Measurements from ENCODE around the gene NEK9.

Gene NEK9

DNA sequence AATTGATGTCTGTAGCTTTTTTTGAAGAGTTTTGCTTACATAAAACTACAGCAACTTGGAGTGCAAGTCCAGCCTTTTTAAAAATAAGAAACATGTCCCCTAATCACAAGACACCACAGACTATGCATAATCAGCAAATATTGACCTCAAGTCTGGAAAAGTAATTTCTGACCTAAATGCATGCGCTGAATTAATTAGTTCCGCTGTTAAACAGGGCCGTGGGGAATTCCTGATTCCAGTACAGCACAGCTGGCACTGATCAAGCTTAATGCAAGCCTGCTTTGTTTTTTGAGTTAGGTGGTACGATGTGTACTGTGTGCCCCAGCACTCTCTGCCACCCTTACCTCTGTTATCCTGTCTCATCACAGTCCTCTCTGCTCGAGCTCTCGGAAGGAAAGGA, 84.8 kb downstream of the NEK9 start:
- Histone ChIP-seq H3K4ac (ENCODE audit: low read depth in 1 of 2, low read length in 2 of 2) (peak overlapping the region in 1 of 2 experiments; percentile 9), H3K23ac (ENCODE audit: low read length in 2 of 2) (no peak overlapping the region), H3K4me1 (ENCODE audit: control insufficient read depth, insufficient read depth, low read depth, low read length) (peaks cover 9% of the 10 kb centered on the region), H2AFZ (ENCODE audit: low read depth, low read length) (no peak overlapping the region), H3K36me3 (ENCODE audit: control insufficient read depth in 1 of 2, insufficient read depth in 2 of 2, low read depth in 1 of 2, low read length in 2 of 2) (peaks cover 3 to 52% of the 10 kb centered on the region in 2 experiments), H4K91ac (ENCODE audit: low read length) (no peak overlapping the region), H3K79me1 (replicated peaks; ENCODE audit: low read length, poor library complexity, severe bottlenecking) (peaks cover 6% of the 10 kb centered on the region), H3K4me2 (ENCODE audit: low read length, poor library complexity, severe bottlenecking) (no peak overlapping the region), H2BK5ac (ENCODE audit: low read depth, low read length, poor library complexity, severe bottlenecking) (no peak overlapping the region), H3K27me3 (ENCODE audit: control insufficient read depth in 1 of 2, insufficient read depth in 1 of 2, low read length in 2 of 2) (no peaks in the 10 kb centered on the region), H3K9me3 (ENCODE audit: control insufficient read depth, low read length) (no peaks in the 10 kb centered on the region), H3K4me3 (ENCODE audit: insufficient read depth in 1 of 2, low read depth in 1 of 2, low read length in 2 of 2) (no peak overlapping the region), H2BK12ac (ENCODE audit: low read length in 2 of 2) (peak overlapping the region in 1 of 2 experiments; percentile 27), H3K14ac (ENCODE audit: low read length in 2 of 2) (no peak overlapping the region), H3K27ac (ENCODE audit: low read length, poor library complexity, severe bottlenecking) (peak overlapping the region; percentile 34), H4K8ac (ENCODE audit: low read length) (no peak overlapping the region), H2BK120ac (ENCODE audit: low read depth, low read length) (no peak overlapping the region), H2AK5ac (ENCODE audit: low read length, severe bottlenecking) (no peak overlapping the region), H3K9ac (ENCODE audit: low read length) (peak overlapping the region; percentile 0), H2BK15ac (ENCODE audit: low read depth, poor library complexity, severe bottlenecking) (no peak overlapping the region), H3K18ac (ENCODE audit: low read depth in 1 of 2, low read length in 2 of 2) (peak overlapping the region in 1 of 2 experiments; percentile 1)
- WGBS: 65% methylated on average over 3 of the region's 6 CpGs
- peak; percentile 58 for DNase-seq

DNA sequence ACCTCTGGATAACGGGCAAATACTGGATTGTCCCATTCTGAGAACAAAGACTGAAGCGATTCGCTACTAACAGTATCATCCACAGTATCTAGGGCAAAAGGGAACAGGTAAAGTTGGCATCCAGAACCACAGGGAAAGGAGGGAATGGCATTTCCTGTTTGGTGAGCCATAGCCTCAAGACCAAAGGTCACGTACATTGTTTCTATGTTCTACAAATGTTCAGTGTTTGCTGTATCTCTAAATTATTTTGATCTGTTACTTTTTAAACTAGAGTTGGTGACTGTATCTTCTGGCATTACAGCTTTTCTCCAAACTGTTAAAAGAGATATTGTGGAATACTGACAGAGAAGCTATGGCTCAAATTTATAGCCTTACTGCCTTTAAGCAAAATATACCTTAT, 85.2 kb downstream of the NEK9 start:
- Histone ChIP-seq H3K9me3 (ENCODE audit: control insufficient read depth, low read length) (no peaks in the 10 kb centered on the region), H3K27me3 (ENCODE audit: control insufficient read depth in 1 of 2, insufficient read depth in 1 of 2, low read length in 2 of 2) (no peaks in the 10 kb centered on the region), H2BK15ac (ENCODE audit: low read depth, poor library complexity, severe bottlenecking) (no peak overlapping the region), H3K4me1 (ENCODE audit: control insufficient read depth, insufficient read depth, low read depth, low read length) (peaks cover 9% of the 10 kb centered on the region), H3K23ac (ENCODE audit: low read length in 2 of 2) (no peak overlapping the region), H3K4ac (ENCODE audit: low read depth in 1 of 2, low read length in 2 of 2) (no peak overlapping the region), H3K9ac (ENCODE audit: low read length) (peak overlapping the region; percentile 0), H2AFZ (ENCODE audit: low read depth, low read length) (no peak overlapping the region), H4K8ac (ENCODE audit: low read length) (no peak overlapping the region), H2BK12ac (ENCODE audit: low read length in 2 of 2) (no peak overlapping the region), H3K79me1 (replicated peaks; ENCODE audit: low read length, poor library complexity, severe bottlenecking) (peaks cover 7% of the 10 kb centered on the region), H3K14ac (ENCODE audit: low read length in 2 of 2) (no peak overlapping the region), H3K4me2 (ENCODE audit: low read length, poor library complexity, severe bottlenecking) (no peak overlapping the region), H2BK5ac (ENCODE audit: low read depth, low read length, poor library complexity, severe bottlenecking) (no peak overlapping the region), H4K91ac (ENCODE audit: low read length) (no peak overlapping the region), H3K4me3 (ENCODE audit: insufficient read depth in 1 of 2, low read depth in 1 of 2, low read length in 2 of 2) (no peak overlapping the region), H2BK120ac (ENCODE audit: low read depth, low read length) (no peak overlapping the region), H2AK5ac (ENCODE audit: low read length, severe bottlenecking) (no peak overlapping the region), H3K18ac (ENCODE audit: low read depth in 1 of 2, low read length in 2 of 2) (no peak overlapping the region), H3K27ac (ENCODE audit: low read length, poor library complexity, severe bottlenecking) (peak overlapping the region; percentile 60), H3K36me3 (ENCODE audit: control insufficient read depth in 1 of 2, insufficient read depth in 2 of 2, low read depth in 1 of 2, low read length in 2 of 2) (peaks cover 3 to 56% of the 10 kb centered on the region in 2 experiments)
- peak; percentile 35 for DNase-seq
- WGBS: 60% methylated on average over 4 of the region's 4 CpGs

DNA sequence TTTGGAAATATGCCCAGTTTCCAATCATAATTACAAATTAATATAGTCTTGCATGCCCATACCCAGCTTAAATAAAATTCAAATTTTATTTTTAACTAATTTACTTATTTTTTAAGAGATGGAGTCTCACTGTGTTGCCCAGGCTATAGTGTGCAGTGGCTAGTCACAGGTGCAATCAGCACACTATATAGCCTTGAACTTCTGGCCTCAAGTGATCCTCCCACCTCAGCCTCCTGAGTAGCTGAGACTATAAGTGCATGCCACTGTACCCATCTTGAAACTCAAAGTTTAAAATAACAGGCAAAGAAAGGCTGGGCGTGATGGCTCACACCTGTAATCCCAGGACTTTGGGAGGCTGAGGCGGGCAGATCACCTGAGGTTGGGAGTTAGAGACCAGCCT, 85.9 kb downstream of the NEK9 start:
- H3K27ac ChIP-seq (ENCODE audit: low read length, poor library complexity, severe bottlenecking): no peak overlapping the region
- no peaks in the 10 kb centered on the region for H3K27me3 ChIP-seq (ENCODE audit: control insufficient read depth in 1 of 2, insufficient read depth in 1 of 2, low read length in 2 of 2)
- peaks cover 9% of the 10 kb centered on the region for H3K4me1 ChIP-seq (ENCODE audit: control insufficient read depth, insufficient read depth, low read depth, low read length)
- H3K4me3 ChIP-seq (ENCODE audit: insufficient read depth in 1 of 2, low read depth in 1 of 2, low read length in 2 of 2): no peak overlapping the region
- no peak overlapping the region for H2BK12ac ChIP-seq (ENCODE audit: low read length in 2 of 2)
- H4K91ac ChIP-seq (ENCODE audit: low read length): no peak overlapping the region
- H2BK5ac ChIP-seq (ENCODE audit: low read depth, low read length, poor library complexity, severe bottlenecking): no peak overlapping the region
- H3K4me2 ChIP-seq (ENCODE audit: low read length, poor library complexity, severe bottlenecking): no peak overlapping the region
- H3K9ac ChIP-seq (ENCODE audit: low read length): no peak overlapping the region
- no peak overlapping the region for H2AFZ ChIP-seq (ENCODE audit: low read depth, low read length)
- no peak overlapping the region for H3K4ac ChIP-seq (ENCODE audit: low read depth in 1 of 2, low read length in 2 of 2)
- peaks cover 5 to 60% of the 10 kb centered on the region in 2 experiments for H3K36me3 ChIP-seq (ENCODE audit: control insufficient read depth in 1 of 2, insufficient read depth in 2 of 2, low read depth in 1 of 2, low read length in 2 of 2)
- H2BK120ac ChIP-seq (ENCODE audit: low read depth, low read length): no peak overlapping the region
- H3K18ac ChIP-seq (ENCODE audit: low read depth in 1 of 2, low read length in 2 of 2): peak overlapping the region in 1 of 2 experiments; percentile 1
- no peaks in the 10 kb centered on the region for H3K9me3 ChIP-seq (ENCODE audit: control insufficient read depth, low read length)
- no peak overlapping the region for H3K14ac ChIP-seq (ENCODE audit: low read length in 2 of 2)
- H2AK5ac ChIP-seq (ENCODE audit: low read length, severe bottlenecking): no peak overlapping the region
- H3K79me1 ChIP-seq (replicated peaks; ENCODE audit: low read length, poor library complexity, severe bottlenecking): peaks cover 5% of the 10 kb centered on the region
- no peak overlapping the region for H3K23ac ChIP-seq (ENCODE audit: low read length in 2 of 2)
- DNase-seq: no peak
- no peak overlapping the region for H2BK15ac ChIP-seq (ENCODE audit: low read depth, poor library complexity, severe bottlenecking)
- H4K8ac ChIP-seq (ENCODE audit: low read length): no peak overlapping the region
- WGBS: 94% methylated on average over 2 of the region's 2 CpGs

DNA sequence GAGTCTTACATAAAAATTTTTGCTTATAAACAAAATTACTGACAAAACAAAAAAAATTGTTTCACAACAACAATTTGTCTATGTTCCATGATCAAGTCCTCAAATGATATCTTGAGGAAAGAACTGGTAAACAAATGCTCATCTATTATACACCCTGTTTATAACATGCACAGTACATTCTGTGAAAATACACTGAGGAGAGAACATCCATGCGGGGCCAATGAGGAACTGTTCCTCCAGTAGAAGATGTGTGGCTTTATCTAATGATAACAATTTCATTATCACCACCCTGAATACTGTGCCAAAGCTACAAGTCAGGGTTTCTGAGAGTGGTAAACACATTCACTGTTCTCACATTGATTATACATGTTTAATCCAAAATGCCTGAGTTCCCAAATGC, 86.3 kb downstream of the NEK9 start:
- H3K4ac ChIP-seq (ENCODE audit: low read depth in 1 of 2, low read length in 2 of 2): no peak overlapping the region
- H3K23ac ChIP-seq (ENCODE audit: low read length in 2 of 2): no peak overlapping the region
- no peak overlapping the region for H3K14ac ChIP-seq (ENCODE audit: low read length in 2 of 2)
- H3K9me3 ChIP-seq (ENCODE audit: control insufficient read depth, low read length): no peaks in the 10 kb centered on the region
- H2AK5ac ChIP-seq (ENCODE audit: low read length, severe bottlenecking): no peak overlapping the region
- H3K9ac ChIP-seq (ENCODE audit: low read length): no peak overlapping the region
- H3K27ac ChIP-seq (ENCODE audit: low read length, poor library complexity, severe bottlenecking): no peak overlapping the region
- H3K36me3 ChIP-seq (ENCODE audit: control insufficient read depth in 1 of 2, insufficient read depth in 2 of 2, low read depth in 1 of 2, low read length in 2 of 2): peaks cover 8 to 65% of the 10 kb centered on the region in 2 experiments
- no peaks in the 10 kb centered on the region for H3K27me3 ChIP-seq (ENCODE audit: control insufficient read depth in 1 of 2, insufficient read depth in 1 of 2, low read length in 2 of 2)
- H3K18ac ChIP-seq (ENCODE audit: low read depth in 1 of 2, low read length in 2 of 2): no peak overlapping the region
- no peak overlapping the region for H3K4me2 ChIP-seq (ENCODE audit: low read length, poor library complexity, severe bottlenecking)
- no peak overlapping the region for H2BK5ac ChIP-seq (ENCODE audit: low read depth, low read length, poor library complexity, severe bottlenecking)
- H3K4me3 ChIP-seq (ENCODE audit: insufficient read depth in 1 of 2, low read depth in 1 of 2, low read length in 2 of 2): no peak overlapping the region
- no peak overlapping the region for H2BK120ac ChIP-seq (ENCODE audit: low read depth, low read length)
- H2BK15ac ChIP-seq (ENCODE audit: low read depth, poor library complexity, severe bottlenecking): no peak overlapping the region
- H4K91ac ChIP-seq (ENCODE audit: low read length): no peak overlapping the region
- peaks cover 9% of the 10 kb centered on the region for H3K4me1 ChIP-seq (ENCODE audit: control insufficient read depth, insufficient read depth, low read depth, low read length)
- no peak for DNase-seq
- peaks cover 5% of the 10 kb centered on the region for H3K79me1 ChIP-seq (replicated peaks; ENCODE audit: low read length, poor library complexity, severe bottlenecking)
- no peak overlapping the region for H4K8ac ChIP-seq (ENCODE audit: low read length)
- 60% methylated on average over 1 of the region's 1 CpG for WGBS
- H2AFZ ChIP-seq (ENCODE audit: low read depth, low read length): no peak overlapping the region
- H2BK12ac ChIP-seq (ENCODE audit: low read length in 2 of 2): no peak overlapping the region
